COLO668 (cell line): ENCODE results near the gene SPTBN4.
"Not testable (repeated sequence)": the region's sequence is repeated elsewhere in the genome, so short reads cannot be mapped to it uniquely, and the experiment has no call there.

Experiments used
- DNase-seq: peaks from one replicate; lab custom pipeline; 2025; ENCODE audit not compliant: unreplicated experiment; lab: John Stamatoyannopoulos, UW

The SPTBN4 gene

DNA sequence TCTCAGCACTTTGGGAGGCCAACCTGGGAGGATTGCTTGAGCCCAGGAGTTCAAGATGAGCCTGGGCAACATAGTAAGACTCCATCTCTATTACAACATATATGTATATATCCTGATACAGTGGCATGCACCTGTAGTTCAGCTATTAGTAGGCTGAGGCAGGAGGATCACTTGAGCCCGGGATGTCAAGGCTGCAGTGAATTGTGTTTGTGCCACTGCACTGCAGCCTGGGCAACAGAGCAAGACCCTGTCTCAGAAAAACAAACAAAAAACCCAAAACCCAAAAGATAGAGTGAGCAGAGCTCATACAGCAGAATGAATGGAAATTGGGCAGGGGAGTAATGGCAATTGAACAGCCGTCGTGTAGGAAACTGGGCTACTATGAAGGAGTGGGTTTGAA is 92.6 kb downstream of the SPTBN4 start:
- no peak for DNase-seq

DNA sequence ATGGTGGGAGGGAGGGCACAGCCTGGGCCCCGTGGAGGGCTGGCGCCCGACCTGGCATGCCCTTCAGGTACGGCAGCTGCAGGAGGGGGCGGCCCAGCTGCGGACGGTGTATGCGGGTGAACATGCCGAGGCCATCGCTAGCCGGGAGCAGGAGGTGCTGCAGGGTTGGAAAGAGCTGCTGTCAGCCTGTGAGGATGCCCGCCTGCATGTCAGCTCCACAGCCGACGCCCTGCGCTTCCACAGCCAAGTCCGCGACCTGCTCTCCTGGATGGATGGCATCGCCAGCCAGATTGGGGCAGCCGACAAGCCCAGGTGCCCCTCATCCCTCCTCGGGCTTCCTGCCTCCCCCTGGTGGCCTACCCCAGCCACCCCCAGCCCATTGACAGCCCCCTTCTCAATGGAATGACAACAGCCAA is 93.3 kb downstream of the SPTBN4 start:
- no peak for DNase-seq

DNA sequence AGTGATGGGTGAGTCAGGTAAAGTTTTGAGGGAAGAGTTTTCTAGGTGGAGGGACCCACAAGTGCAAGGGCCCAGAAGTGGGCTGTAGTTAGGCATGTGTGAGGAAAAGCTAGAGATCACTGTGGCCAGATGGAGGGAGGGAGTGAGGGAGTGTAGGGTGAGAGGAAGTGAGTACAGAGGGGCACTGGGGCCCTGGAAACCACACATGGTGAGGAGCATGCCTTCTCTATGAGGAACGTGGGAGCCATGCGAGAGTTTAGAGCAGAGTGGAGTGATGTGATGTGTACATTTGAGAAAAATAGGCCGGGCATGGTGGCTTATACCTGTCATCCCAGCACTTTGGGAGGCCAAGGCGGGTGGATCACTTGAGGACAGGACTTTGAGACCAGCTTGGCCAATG is 95.1 kb downstream of the SPTBN4 start:
- DNase-seq = no peak

DNA sequence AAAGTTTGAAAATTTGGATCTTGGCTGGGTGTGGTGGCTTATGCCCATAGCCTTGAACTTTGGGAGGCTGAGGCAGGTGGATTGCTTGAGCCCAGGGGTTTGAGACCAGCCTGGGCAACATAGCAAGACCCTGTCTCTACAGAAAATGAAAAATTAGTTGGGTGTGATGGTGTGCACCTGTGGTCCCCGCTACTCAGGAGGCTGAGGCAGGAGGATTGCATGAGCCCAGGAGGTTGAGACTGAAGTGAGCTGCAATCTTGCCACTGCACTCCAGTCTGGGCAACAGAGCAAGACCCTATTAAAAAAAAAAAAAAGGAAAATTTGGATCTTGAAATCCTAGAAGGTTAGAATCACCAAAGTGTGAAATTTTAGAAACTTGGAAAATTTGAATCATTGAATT is 97.7 kb downstream of the SPTBN4 start:
- DNase-seq = not testable (repeated sequence)

DNA sequence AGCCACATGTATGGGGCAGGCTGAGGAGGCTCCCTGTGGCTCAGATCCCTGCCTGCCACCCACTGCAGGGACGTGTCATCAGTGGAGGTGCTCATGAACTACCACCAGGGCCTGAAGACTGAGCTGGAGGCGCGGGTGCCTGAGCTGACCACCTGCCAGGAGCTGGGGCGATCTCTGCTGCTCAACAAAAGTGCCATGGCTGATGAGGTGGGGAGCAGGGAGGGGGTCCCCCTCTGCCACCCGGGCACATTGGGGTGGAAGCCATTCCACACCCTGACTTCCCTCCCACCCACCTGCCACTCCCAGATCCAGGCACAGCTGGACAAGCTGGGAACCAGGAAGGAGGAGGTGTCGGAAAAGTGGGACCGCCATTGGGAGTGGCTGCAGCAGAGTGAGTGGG is 98.6 kb downstream of the SPTBN4 start:
- DNase-seq = no peak

DNA sequence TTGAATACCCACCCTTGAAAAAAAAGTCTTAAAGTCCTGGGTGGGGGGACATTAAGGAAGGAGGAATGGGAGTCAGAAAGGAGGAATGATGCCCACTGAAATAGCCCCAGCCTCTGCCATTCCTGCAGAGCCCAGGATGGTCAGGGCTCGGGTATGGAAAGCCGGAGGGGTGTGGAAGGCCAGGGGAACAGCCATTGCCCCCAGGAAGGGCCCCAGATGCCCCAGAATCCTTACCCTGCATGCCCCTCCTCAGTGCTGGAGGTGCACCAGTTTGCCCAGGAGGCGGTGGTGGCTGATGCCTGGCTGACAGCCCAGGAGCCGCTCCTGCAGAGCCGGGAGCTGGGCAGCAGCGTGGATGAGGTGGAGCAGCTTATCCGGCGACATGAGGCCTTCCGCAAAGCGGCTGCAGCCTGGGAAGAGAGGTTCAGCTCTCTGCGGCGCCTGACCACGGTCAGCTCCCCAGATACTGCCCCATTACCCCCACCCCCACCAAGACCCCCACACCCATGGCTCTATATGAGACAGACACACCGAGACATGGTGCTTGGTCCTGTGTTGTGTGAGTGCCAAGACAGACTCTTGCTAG is 99.2 kb downstream of the SPTBN4 start:
- DNase-seq = no peak

DNA sequence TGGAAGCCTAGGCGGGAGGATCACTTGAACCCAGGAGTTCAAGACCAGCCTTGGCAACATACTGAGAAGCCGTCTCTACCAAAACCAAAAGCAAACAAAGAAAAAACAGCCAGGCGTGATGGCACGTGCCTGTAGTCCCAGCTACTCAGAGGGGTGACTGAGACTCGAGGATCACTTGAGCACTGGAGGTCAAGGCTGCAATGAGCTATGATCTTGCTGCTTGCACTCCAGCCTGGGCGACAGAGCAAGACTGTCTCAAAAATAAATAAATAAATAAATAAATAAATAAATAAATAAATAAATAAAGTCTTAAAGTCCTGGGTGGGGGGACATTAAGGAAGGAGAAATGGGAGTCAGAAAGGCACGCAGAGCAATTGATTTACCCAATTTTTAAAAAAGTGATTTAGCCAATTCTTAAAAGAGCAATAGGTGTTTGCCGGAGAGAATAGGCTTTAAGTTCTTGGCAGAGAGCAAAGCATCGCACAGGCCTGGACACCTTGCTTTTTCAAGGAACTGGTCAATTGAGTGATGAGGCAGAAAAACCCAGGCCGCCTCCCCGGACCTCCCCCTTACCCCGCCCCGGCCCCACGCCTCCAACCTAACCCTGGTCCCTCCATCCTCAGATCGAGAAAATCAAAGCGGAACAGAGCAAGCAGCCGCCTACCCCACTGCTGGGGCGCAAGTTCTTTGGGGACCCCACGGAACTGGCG is 100.4 kb downstream of the SPTBN4 start:
- no peak for DNase-seq

DNA sequence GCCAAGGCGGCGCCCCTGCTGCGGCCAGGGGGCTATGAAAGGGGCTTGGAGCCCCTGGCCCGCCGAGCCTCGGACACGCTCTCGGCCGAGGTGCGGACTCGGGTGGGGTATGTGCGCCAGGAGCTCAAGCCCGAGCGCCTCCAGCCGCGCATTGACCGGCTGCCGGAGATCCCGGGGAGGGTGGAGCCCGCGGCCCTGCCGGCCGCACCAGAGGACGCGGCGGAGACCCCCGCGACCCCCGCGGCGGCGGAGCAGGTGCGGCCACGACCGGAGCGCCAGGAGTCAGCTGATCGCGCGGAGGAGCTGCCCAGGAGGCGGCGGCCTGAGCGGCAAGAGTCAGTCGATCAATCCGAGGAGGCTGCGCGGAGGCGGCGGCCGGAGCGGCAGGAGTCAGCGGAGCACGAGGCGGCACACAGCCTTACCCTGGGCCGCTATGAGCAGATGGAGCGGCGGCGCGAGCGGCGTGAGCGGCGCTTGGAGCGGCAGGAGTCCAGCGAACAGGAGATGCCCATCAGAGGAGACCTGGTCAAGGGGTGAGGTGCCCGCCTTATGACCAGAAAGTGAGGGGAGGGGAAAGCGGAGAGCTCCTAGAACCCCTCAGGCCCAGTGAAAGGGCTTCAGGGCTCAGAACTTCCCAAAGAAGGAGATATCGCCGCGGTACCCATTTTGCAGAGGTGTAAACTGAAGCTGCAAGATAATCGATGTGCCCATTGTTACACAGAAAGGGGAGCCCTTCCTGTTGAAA is 101.1 kb downstream of the SPTBN4 start:
- no peak for DNase-seq

DNA sequence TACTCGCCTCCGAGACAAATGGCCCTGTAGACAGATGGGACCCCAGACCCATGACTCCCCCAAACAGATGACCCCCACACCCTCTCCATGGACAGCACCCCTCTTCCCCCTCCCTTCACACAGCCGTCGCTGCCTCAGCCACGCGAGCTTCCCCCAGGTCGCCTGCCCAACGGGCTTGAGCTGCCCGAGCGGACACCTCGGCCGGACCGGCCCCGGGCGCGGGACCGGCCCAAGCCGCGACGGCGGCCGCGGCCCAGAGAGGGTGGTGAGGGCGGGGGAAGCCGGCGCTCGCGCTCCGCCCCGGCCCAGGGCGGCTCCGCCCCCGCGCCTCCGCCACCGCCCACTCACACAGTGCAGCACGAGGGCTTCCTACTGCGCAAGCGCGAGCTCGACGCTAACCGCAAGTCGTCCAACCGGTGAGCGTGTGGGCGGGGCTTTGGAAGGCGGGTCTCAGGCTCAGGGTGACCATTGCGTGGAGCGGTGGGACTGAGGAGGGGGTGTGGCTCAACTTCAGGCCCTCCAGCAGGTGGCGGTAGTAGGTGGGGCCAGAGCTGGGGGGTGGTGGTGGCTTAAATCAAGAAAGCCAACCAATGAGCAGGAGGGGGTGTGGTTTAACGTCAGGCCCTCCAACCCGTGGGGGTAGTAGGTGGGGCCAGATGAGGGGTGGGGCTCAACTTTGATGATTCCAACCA is 103.7 kb downstream of the SPTBN4 start:
- DNase-seq = peak; percentile 98

DNA sequence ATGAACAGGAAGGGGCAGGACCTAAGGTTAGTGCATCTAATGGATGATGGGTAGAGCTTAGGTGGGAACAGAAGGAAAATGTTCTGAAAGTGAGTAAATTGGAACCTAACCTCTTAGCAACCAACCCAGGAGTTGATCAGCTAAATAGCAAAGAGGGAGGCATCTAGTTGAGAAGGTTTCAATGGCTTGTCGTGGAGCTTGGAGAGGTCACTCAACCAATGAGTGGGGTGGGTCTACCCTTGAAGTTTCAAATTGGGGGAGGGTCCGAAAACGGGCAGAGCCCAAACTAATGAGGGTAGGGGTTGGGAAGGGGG is 104.2 kb downstream of the SPTBN4 start:
- no peak for DNase-seq

DNA sequence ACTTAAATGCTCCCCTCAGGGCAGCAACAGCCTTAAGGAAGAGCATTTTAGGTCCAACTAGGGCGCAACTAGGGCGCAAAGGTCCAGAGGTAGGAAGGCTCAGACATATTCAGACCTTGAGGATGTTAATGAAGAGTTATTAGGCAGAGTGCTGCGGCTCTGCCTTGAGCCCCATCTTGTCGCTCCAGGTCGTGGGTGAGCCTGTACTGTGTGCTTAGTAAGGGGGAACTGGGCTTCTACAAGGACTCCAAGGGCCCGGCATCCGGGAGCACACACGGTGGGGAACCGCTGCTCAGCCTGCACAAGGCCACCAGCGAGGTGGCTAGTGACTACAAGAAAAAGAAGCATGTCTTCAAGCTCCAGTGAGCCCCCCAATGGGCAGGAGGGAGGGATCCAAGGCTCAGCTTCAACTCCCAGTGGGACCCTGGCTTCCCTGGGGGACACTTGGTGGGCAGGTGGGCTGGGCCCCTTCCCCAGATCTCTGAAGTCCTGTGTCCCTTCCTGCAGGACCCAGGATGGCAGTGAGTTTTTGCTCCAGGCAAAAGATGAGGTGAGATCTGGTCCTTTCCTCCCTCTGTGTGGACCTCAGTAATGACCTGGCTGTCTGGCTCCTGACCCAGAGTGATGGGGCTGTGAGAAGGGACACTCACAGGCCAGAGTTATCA is 105.2 kb downstream of the SPTBN4 start:
- DNase-seq = no peak

DNA sequence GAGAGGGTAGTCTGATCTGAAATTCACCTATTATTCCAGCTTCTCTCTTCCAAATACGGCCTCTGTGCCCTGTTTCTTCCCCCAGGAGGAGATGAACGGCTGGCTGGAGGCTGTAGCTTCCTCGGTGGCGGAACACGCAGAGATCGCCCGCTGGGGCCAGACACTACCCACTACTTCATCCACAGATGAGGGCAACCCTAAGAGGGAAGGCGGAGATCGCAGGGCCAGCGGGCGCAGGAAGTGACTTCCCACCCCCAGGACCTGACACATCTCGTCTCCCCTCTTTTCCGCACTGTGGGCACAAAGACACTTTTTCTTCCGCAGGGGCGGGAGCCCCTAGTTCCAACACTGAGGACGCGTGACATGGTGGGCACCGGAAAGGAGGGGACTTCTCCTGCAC is 108.5 kb downstream of the SPTBN4 start:
- DNase-seq = no peak

DNA sequence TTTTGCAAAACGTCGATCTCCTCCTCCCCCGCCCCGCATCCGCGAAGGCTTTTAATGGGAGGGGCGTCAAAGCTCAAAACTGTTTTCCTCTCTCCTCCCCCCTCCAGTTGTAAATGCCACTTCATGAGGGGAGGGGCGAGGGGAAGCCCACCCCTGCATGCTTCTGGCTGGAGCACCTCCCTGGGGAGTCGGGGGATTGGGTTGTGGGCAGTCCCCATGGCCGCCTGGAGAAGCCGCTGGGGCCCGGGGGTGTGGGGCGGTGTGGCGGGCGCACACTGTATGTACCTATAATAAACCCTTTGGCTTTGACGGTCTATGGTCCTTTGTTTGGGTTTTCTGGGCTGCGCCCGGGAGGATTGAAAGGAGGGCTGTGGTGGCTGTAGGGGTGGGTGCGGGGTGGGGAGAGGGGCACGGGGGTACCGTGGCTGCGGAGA is 109.4 kb downstream of the SPTBN4 start:
- peak; percentile 21 for DNase-seq

DNA sequence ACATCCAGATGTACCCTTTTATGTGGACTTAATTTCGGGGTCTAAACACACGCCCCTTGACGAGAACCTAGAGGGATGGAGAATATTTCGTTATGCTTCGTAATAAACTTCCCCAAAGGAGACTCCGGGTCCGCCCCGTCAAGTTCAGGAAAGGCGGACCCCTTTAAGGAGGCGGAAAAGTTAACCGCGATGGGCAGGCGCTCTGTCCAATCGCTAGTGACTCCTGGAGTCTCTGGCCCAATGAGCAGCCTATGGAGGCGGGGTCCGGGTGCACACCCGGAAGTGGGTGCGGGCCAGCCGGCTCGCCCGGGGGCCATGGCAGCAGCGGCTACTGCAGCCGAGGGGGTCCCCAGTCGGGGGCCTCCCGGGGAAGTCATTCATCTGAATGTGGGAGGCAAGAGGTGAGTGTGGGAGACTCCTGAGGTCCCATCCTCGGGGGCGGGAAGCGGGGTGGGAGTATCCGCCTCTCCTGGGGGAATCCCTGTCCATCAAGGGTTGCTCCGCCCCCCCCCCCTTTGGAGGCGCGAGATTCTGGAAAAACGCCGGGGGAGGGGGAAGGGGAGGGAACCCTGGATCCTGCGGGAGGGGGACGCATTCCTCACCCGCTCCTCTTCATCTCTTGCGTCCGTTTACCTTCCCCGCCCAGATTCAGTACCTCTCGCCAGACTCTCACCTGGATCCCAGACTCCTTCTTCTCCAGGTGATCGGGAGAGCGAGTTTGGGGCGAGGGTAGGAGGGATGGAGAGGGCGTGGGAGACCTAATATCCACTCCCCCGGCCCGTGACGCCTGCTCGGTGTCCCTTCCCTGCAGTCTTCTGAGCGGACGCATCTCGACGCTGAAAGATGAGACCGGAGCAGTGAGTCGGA is 110.0 kb downstream of the SPTBN4 start, which contains the start of gene SHKBP1:
TSS of gene SHKBP1 (plus strand) at position 289 of the 867 bp plus-strand sequence. CDS start at position 316, 27 bp downstream.
- peak; percentile 92 for DNase-seq

DNA sequence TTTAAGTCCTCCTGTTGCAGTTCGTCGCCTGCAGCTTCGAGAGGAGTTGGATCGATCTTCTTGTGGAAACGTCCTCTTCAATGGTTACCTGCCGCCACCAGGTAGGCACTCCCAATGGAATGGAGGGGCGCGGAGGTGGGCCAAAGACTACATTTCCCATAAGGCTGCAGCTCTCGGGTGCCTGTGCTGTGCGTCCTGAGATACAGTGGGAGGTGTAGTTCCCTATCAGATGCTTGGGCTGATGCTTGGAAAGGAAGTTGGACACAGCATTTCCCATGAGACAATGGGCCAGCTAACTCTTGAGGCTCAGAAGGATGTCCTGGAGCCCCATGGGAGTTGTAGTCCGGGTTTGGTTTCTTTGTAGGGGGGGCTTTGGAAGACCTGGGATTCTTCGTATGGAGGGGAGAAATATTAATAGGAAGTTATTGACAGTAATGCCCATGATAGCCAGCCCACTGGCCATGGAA is 111.7 kb downstream of the SPTBN4 start:
- no peak for DNase-seq

DNA sequence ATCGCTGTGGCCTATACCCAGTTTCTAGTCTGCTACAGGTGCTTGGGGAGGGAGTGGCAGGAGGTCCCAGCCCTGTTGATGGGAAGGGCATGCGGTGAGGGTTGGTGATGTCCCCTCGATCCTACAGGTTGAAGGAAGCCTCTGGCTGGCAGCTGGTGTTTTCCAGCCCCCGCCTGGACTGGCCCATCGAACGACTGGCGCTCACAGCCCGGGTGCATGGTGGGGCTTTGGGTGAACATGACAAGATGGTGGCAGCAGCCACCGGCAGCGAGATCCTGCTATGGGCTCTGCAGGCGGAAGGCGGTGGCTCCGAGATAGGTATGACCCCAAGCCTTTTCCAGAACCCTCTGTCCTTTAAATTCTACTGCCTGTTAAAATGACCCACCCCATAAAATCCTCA is 113.8 kb downstream of the SPTBN4 start:
- DNase-seq = no peak

DNA sequence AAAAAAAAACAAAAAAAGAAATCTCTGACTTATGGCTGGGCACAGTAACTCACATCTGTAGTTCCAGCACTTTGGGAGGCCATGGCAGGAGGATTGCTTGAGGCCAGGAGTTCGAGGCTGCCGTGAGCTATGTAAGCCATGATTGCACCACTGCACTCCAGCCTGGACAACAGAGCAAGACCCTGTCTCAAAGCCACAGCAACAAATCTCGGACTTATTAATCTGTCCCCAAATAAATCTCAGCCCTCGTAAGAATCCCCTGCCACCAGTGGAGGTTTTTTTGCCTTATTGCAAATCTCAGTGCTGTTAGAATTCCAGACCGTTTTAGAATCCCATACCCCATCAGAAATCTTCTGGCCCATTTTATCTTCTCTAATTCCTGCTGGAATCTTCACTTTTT is 114.7 kb downstream of the SPTBN4 start:
- DNase-seq = no peak

DNA sequence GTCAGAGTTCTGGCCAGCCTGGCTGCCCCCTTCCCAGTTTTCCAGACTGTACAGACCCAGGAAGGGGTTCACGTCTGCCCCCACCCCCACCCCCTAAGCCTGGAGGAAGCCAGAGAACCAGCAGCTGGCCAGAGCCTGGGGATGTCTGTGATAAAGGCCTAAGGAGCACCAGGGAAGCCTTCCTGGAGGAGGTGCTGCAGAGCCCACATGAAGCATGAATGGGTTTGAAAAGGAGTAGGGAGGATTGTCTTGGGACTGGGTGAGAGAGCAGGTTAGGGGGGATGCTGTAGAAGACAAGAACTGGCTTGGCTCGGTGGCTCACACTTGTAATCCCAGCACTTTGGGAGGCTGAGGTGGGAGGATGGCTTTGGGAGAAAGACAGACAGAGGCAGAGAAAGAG is 115.7 kb downstream of the SPTBN4 start:
- no peak for DNase-seq

DNA sequence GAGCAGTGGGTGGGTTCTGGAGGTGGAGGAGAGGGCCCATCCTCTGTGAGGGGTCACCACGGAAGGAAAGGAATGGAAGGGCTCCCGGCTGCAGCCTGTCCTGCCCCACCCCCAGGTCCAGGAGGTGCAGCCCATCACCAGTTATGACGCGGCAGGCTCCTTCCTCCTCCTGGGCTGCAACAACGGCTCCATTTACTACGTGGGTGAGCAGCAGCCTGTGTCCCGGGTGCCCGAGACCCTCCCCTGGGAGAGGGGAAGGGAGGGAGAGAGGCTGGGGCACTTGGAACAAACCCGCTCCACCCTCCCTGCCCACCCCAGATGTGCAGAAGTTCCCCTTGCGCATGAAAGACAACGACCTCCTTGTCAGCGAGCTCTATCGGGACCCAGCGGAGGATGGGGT is 116.5 kb downstream of the SPTBN4 start:
- no peak for DNase-seq

DNA sequence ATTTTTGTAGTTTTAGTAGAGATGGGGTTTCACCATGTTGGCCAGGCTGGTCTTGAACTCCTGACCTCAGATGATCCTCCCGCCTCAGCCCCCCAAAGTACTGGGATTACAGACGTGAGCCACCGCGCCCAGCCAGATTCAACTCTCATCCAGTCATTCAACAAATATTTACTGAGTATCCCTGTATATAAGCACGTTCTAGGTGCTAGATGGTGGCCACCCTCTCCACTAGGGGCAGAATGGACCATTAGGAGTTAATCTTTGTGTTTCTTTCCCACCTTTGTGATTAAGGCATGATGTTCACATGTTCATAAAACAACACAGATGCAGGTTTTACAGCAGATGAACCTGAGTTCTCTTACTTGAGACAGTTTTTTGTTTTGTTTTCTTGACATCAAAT is 117.2 kb downstream of the SPTBN4 start:
- no peak for DNase-seq
